NAMALWA (cell line): ENCODE results near the gene BRPF1.
A peak's percentile ranks its signal among the peaks of the same experiment; 100 is the strongest.

Experiments
- DNase-seq: peaks from one replicate; pipeline ENCODE4 v3.0.0-alpha.2; 2015; ENCODE audit warnings: low spot score

The BRPF1 gene

GRCh38 chr3:9786825-9787669 is 55.5 kb downstream of the BRPF1 start:
- peak; percentile 37 for DNase-seq

GRCh38 chr3:9787714-9788113 is 56.2 kb downstream of the BRPF1 start:
- DNase-seq, result no peak

- no peak for DNase-seq
Observed at GRCh38 chr3:9791127-9791526, 59.6 kb downstream of the BRPF1 start.

GRCh38 chr3:9791790-9792404 is 60.4 kb downstream of the BRPF1 start:
- DNase-seq, result no peak

GRCh38 chr3:9792405-9793160 is 61.0 kb downstream of the BRPF1 start, which contains the start of the genes ARPC4 and TADA3:
Gene ARPC4, plus strand, starts transcription at chr3:9793082. Its CDS starts 40 bp downstream, at chr3:9793122.
Gene TADA3, minus strand, starts transcription at chr3:9792473. Its CDS starts 1,007 bp downstream, at chr3:9791466.
- peak; percentile 97 for DNase-seq

- peak; percentile 62 for DNase-seq
Observed at GRCh38 chr3:9793161-9793781, 61.7 kb downstream of the BRPF1 start.

- no peak for DNase-seq
Observed at GRCh38 chr3:9794400-9794799, 62.9 kb downstream of the BRPF1 start.

- peak; percentile 69 for DNase-seq
Observed at GRCh38 chr3:9795207-9795606, 63.7 kb downstream of the BRPF1 start.

- no peak for DNase-seq
Observed at GRCh38 chr3:9797196-9797945, 65.8 kb downstream of the BRPF1 start.
